Measurements from ENCODE around the gene CELF6. TPM values are rescaled to one million over a fixed set of nuclear protein-coding genes. Genes with fewer than 3 reads are reported as not detected.

The CELF6 gene
- polyA plus RNA-seq, 1 of the 3 experiments (the other 2 are of a cell fraction) = 0.20 TPM

GRCh38 chr15:72304596-72304995 lies 15.4 kb downstream of the CELF6 start (continued):
- TF ChIP-seq RCOR1 (IDR thresholded peaks at IDR 0.05; ENCODE audit: low read length) (no peak), ZBTB33 (IDR thresholded peaks at IDR 0.05; ENCODE audit: borderline replicate concordance, low read depth) (no peak), JUND (IDR thresholded peaks at IDR 0.05) (no peak)

GRCh38 chr15:72302955-72303354 lies 17.0 kb downstream of the CELF6 start:
- Histone ChIP-seq H4K20me1 (ENCODE audit: insufficient read depth) (no peaks in the 10 kb centered on the region), H3K9me2 (no peaks in the 10 kb centered on the region), H3K9ac (no peak overlapping the region), H3K36me3 (replicated peaks in 1 of 2; ENCODE audit: control insufficient read depth in 1 of 2, insufficient read depth in 2 of 2, low read length in 1 of 2) (no peaks in the 10 kb centered on the region), H3K27ac (ENCODE audit: low read depth in 2 of 2, low read length in 1 of 2) (no peak overlapping the region), H3K79me2 (ENCODE audit: insufficient read depth) (no peaks in the 10 kb centered on the region), H2AFZ (ENCODE audit: low read depth) (no peak overlapping the region), H3K9me3 (no peaks in the 10 kb centered on the region), H3K4me2 (no peak overlapping the region), H3F3A (replicated peaks; ENCODE audit: insufficient read depth) (no peaks in the 10 kb centered on the region), H3K27me3 (ENCODE audit: insufficient read depth) (no peaks in the 10 kb centered on the region; the same call in 1 of the 2 replicates), H3K4me3 (ENCODE audit: low read depth in 2 of 2, low read length in 1 of 2) (no peak overlapping the region), H3K4me1 (ENCODE audit: control insufficient read depth in 1 of 2, insufficient read depth in 2 of 2, low read depth in 1 of 2, low read length in 1 of 2) (peaks cover 0 to 7% of the 10 kb centered on the region in 2 experiments; a peak in 1 of 4 replicates)
- WGBS (ENCODE audit: low lambda C conversion rate) = 23% methylated on average over 1 of the region's 1 CpG
- ChIA-PET POLR2A (no interaction called here), CTCF (no interaction called here)
- DNase-seq = no peak
- TF ChIP-seq SIN3A (IDR thresholded peaks at IDR 0.05; ENCODE audit: borderline replicate concordance, low read depth, low read length) (no peak), SMC3 (IDR thresholded peaks at IDR 0.05; ENCODE audit: low read depth, low read length) (no peak), IRF3 (IDR thresholded peaks at IDR 0.05; ENCODE audit: low read depth, low read length) (no peak), ZBTB33 (IDR thresholded peaks at IDR 0.05; ENCODE audit: borderline replicate concordance, low read depth) (no peak), USF2 (IDR thresholded peaks at IDR 0.05; ENCODE audit: borderline replicate concordance, low read depth, low read length) (no peak), EZH2phosphoT487 (IDR thresholded peaks at IDR 0.05; ENCODE audit: borderline replicate concordance, low read depth) (no peak), FOXM1 (IDR thresholded peaks at IDR 0.05; ENCODE audit: low read depth) (no peak), MAX (IDR thresholded peaks at IDR 0.05; ENCODE audit: low read depth) (no peak), TEAD4 (IDR thresholded peaks at IDR 0.05; ENCODE audit: borderline replicate concordance, insufficient read depth) (no peak), TAF1 (IDR thresholded peaks at IDR 0.05; ENCODE audit: borderline replicate concordance, low read depth, low read length) (no peak), NRF1 (IDR thresholded peaks at IDR 0.05; ENCODE audit: low read depth, low read length) (no peak), JUND (IDR thresholded peaks at IDR 0.05) (no peak), RFX5 (IDR thresholded peaks at IDR 0.05; ENCODE audit: low read length) (no peak), GABPA (IDR thresholded peaks at IDR 0.05; ENCODE audit: low read depth) (no peak), FOXJ3 (CRISPR knock-in tag; IDR thresholded peaks at IDR 0.05) (no peak)
